GM18526 (cell line): ENCODE data around the gene HOXD9.

Experiments
- POLR2A ChIP-seq: IDR thresholded peaks from 3 replicates; pipeline ENCODE4 v1.6.1; 2011; ENCODE audit not compliant: insufficient read length; ENCODE audit errors: extremely low read depth

The HOXD9 gene

DNA sequence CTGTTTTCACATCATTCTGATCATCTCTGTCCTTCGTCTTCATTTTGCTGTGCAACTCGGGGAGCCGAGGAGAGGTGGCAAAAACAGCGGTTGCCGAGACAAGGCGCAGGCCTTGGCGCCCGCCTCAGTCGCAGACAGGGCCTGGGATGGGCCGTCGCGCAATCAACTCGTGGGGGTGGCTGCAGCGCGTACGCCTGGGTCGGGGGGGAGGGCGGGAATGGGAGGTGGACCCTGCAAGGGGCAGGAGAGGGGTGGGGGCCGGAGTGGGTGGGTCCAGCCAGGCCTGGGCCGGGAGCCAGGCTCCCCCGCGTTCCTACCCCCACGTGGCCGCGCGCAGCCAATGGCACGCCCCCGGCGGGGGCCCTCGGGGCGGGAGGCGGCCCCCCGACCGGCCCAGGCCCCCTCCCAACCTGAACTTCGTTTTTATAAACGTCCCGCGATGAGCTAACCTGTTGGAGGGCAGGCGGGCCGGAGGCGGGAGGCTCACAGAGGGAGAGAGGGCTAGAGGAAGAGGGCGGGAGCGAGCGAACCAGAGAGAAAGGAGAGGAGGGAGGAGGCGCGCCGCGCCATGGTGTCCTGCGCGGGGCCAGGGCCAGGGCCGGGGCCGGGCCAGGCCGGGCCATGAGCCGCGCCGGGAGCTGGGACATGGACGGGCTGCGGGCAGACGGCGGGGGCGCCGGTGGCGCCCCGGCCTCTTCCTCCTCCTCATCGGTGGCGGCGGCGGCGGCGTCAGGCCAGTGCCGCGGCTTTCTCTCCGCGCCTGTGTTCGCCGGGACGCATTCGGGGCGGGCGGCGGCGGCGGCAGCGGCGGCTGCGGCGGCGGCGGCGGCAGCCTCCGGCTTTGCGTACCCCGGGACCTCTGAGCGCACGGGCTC, 30.0 kb upstream of the HOXD9 start, which contains the start of gene HOXD13:
Gene HOXD13 (plus strand): TSS at position 452 of the 875 bp plus-strand sequence. CDS start 170 bp downstream, at position 622.
- TF ChIP-seq POLR2A = no peak

DNA sequence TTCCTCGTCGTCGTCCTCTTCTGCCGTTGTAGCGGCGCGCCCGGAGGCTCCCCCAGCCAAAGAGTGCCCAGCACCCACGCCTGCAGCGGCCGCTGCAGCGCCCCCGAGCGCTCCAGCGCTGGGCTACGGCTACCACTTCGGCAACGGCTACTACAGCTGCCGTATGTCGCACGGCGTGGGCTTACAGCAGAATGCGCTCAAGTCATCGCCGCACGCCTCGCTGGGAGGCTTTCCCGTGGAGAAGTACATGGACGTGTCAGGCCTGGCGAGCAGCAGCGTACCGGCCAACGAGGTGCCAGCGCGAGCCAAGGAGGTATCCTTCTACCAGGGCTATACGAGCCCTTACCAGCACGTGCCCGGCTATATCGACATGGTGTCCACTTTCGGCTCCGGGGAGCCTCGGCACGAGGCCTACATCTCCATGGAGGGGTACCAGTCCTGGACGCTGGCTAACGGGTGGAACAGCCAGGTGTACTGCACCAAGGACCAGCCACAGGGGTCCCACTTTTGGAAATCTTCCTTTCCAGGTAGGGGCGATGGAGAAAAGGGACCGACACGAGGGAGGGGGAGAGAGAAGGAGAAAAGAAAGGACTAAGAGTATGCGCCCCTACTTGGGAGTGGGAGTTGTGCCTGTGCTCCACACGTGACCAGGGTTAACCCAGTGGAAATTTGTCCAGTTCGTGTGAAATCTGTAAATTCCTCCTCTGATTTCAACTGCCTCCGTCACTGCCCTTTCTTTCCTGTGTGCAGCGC, 29.2 kb upstream of the HOXD9 start:
- no peak for TF ChIP-seq POLR2A

DNA sequence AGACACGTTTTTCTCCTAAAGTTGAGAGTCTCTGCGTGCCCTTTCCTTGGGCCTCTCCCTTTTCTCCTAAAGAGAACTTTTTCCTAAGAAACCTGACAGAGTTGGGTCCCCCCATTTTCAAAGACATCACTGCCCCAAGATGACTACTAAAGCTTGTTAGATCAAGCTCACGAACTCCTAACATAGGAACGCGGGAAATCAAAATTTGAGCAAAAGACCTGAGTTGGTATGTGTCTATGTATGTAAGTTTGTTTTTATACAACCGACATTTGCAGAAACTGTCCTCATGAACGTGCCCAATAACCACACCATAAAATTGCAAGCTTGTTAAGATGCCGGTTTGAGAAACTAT, 28.6 kb upstream of the HOXD9 start:
- no peak for TF ChIP-seq POLR2A

DNA sequence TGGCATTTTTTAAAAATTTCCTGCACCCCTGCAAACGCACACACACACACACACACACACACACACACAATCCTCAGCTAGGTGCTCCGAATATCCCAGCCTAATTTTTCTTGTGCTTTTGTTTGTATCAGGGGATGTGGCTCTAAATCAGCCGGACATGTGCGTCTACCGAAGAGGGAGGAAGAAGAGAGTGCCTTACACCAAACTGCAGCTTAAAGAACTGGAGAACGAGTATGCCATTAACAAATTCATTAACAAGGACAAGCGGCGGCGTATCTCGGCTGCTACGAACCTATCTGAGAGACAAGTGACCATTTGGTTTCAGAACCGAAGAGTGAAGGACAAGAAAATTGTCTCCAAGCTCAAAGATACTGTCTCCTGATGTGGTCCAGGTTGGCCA, 28.2 kb upstream of the HOXD9 start:
- no peak for TF ChIP-seq POLR2A

- TF ChIP-seq POLR2A = no peak
Measured at GRCh38 chr2:176095421-176095820, 27.1 kb upstream of the HOXD9 start.

DNA sequence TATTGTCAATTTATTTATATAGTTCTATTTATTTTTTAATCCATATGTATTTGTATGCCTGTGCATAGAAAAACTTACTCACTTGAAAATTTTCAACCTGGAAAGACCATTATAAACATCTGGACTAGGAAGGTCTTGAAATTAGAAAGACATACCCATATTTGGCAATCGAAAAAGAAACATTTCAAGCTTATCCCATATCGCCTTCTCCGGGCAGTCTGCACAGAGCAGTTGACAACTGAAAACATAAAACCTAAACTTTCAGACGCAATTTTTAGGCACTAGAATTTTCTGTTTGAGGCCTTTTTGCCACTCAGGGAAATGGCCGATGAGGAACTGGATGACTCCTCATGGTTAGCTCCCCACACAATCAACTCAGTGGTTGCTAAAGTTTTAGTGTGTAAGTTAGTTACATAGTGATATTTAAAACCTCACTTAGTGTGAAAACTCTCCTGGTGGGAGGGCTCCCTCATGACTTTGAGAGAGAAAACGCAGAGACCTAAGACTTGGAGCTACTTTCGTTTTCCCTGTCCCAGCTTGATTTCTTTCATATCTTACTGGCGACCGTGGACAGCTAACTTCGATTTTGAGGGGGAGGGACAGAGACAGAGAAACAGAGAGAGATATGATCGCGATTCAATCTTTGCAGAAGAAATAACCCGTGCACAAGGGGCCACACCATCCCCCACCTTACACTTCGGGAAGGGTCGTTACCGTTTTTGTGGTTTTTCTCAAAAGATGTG, 26.1 kb upstream of the HOXD9 start:
- TF ChIP-seq POLR2A = no peak

DNA sequence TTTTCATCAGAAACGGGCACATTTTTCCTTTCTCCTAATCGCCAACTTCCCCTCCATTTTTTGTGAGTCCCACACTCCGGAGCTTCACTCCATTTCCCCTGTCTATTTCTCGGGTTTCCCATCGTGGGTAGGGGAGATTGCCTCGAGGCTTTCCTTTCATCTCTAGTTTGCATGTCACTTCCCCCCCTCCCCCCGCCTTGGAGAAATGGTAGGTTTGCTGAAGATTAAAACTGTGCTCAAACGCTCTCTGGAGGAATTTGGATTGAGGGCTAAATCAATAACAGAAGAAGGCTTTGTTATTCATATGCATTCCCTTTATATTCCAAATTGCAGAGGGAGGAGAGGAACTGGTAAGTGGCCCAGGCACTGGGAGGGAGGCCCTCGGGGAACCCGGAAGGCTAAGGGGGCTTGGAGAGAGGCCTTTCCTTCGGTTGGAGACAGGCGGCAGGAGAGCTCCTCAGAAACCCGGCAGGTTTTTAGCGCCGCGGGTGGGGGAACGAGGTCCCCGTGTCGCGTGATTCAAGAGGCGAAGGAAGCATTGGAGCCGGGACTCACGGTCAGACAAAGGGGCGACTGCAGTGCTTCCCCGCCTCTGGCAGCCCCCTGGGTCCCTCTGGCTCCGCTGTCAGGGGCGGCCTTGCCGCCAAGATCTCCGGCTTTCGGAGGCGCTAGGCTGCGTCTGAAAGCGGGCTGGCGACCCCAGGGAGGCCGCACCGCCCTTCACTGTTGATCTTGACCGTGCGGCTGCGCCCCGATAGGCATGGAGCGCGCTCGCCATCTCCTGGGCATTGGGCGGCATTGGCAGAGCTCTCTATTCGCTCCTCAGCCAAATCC, 25.3 kb upstream of the HOXD9 start:
- TF ChIP-seq POLR2A = no peak

DNA sequence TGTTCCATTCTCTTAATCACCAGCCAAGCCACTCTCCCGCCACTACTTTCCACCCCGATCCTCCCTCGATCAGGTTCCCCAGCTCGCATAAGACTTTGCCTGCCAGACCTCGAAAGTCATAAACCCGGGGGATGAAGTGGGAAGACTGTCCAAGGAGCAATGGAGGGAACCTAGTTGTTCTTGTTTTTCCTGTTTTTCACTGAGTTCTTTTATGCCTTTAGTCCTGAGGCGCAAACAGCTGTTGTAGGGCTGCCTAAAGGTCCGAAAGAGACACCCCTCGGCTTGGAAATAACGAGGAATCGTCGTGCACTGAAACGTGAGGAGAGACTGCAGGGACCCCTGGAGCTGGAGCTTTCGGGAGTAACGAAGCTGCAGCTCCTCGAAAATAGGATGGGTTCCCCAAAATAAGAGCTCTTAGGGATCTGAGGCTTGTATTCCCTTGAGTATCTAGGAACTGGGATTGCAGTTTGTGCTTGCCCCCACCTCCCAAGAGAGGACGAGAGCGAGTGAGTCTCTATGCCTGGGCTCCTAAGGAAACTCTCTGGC, 24.6 kb upstream of the HOXD9 start:
- TF ChIP-seq POLR2A = no peak

GRCh38 chr2:176098366-176099158, 24.0 kb upstream of the HOXD9 start:
- TF ChIP-seq POLR2A = no peak

DNA sequence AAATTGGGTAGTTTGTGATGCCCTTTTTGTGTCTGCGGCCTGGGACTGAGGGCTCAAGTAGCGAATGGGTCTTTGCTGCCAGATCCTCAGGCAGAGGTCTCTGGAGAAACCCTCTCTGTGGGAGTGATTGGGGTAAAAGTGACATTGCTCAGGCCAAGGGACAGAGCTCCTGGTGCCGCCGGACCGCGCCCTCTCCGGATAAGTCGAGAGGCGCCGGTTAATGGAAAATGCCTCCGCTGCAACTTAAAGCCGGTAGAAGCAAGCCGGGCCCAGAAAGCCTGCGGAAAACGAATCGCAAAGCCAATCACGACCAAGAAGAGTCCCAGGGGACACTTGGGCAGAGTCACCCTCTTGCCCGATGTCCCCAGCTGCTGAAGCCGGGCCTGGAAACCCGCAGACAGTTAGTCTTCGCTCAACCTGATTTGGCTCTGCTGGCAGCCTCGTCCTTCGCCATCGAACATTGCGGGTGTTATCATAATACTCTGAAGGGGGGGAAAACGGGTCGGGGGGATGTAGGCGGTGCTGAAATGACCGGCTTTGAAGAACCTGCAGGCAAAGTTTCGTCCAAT, 23.3 kb upstream of the HOXD9 start:
- no peak for TF ChIP-seq POLR2A

DNA sequence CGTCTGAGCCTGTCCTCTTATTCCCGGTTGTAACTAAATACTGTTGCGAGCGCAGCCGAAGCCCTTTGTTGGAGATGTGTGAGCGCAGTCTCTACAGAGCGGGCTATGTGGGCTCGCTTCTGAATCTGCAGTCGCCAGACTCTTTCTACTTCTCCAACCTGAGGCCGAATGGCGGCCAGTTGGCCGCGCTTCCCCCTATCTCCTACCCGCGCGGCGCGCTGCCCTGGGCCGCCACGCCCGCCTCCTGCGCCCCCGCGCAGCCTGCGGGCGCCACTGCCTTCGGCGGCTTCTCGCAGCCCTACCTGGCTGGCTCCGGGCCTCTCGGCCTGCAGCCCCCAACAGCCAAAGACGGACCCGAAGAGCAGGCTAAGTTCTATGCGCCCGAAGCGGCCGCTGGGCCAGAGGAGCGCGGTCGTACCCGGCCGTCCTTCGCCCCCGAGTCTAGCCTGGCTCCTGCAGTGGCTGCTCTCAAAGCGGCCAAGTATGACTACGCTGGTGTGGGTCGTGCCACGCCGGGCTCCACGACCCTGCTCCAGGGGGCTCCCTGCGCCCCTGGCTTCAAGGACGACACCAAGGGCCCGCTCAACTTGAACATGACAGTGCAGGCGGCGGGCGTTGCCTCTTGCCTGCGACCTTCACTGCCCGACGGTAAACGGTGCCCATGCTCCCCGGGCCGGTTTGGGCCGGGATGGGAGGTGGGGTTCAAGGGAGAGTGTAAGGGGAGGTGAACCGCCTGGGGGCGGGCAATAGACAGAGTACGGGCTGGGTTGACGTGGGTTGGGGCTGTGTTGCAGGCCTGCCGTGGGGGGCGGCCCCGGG, 22.6 kb upstream of the HOXD9 start, which contains the start of gene HOXD12:
Gene HOXD12 (plus strand): TSS at position 68 of the 819 bp plus-strand sequence. CDS start 7 bp downstream, at position 75.
- TF ChIP-seq POLR2A = no peak

GRCh38 chr2:176100547-176101140, 21.9 kb upstream of the HOXD9 start:
- TF ChIP-seq POLR2A = no peak
